ENCODE data around the gene ACTMAP. TPM values are rescaled to one million over a fixed set of nuclear protein-coding genes. Genes with fewer than 3 reads are reported as not detected.

The ACTMAP gene
- total and polyA plus RNA-seq, 4 donors, result 5.3 to 27.7 (median 15.3) TPM

DNA sequence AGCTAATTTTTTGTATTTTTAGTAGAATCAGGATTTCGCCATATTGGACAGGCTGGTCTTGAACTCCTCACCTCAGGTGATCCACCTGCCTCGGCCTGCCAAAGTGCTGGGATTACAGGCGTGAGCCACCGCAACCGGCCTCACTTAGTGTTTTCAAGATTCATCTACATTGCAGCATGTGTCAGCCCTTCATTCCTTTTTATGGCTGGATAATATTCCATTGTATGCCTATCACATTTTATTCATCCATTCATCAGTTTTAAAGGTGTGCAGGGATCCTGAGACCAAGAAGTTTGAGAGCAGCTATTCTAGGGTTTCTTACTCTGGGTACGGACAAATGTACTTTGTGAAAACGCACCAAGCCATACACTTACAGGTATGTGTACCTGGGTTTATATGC lies 42.7 kb downstream of the ACTMAP start:
- DNase-seq, result no peak
- H3K4me1 ChIP-seq (ENCODE audit: control insufficient read depth in 5 of 5, insufficient read depth in 5 of 5, low read length in 5 of 5), result peaks cover 0 to 2% (median 0%) of the 10 kb centered on the region in 5 donors
- H3K4me3 ChIP-seq, result no peak overlapping the region
- H3K9ac ChIP-seq (ENCODE audit: insufficient read depth in 1 of 2, low read length in 2 of 2), result no peak overlapping the region
- WGBS, 2 donors, result 97 to 99% methylated on average over 7 of the region's 7 CpGs
- no peak for ATAC-seq (ENCODE audit: insufficient read depth, low FRiP score)
- peaks cover 9 to 32% (median 25%) of the 10 kb centered on the region in 4 donors for H3K36me3 ChIP-seq (ENCODE audit: control insufficient read depth in 4 of 4, insufficient read depth in 4 of 4, low read length in 4 of 4)
- no peak overlapping the region for H3K27ac ChIP-seq (ENCODE audit: low read depth in 1 of 2, low read length in 1 of 2)
- H3K27me3 ChIP-seq (ENCODE audit: control insufficient read depth in 3 of 3, insufficient read depth in 3 of 3, low read length in 2 of 3), result no peaks in the 10 kb centered on the region
- TF ChIP-seq, protein P1, sequence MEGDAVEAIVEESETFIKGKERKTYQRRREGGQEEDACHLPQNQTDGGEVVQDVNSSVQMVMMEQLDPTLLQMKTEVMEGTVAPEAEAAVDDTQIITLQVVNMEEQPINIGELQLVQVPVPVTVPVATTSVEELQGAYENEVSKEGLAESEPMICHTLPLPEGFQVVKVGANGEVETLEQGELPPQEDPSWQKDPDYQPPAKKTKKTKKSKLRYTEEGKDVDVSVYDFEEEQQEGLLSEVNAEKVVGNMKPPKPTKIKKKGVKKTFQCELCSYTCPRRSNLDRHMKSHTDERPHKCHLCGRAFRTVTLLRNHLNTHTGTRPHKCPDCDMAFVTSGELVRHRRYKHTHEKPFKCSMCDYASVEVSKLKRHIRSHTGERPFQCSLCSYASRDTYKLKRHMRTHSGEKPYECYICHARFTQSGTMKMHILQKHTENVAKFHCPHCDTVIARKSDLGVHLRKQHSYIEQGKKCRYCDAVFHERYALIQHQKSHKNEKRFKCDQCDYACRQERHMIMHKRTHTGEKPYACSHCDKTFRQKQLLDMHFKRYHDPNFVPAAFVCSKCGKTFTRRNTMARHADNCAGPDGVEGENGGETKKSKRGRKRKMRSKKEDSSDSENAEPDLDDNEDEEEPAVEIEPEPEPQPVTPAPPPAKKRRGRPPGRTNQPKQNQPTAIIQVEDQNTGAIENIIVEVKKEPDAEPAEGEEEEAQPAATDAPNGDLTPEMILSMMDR (IDR thresholded peaks at IDR 0.05; ENCODE audit: control extremely low read depth, extremely low read depth), result no peak
- no peaks in the 10 kb centered on the region for H3K9me3 ChIP-seq (ENCODE audit: control insufficient read depth in 4 of 4, insufficient read depth in 3 of 4, low read length in 3 of 4)

DNA sequence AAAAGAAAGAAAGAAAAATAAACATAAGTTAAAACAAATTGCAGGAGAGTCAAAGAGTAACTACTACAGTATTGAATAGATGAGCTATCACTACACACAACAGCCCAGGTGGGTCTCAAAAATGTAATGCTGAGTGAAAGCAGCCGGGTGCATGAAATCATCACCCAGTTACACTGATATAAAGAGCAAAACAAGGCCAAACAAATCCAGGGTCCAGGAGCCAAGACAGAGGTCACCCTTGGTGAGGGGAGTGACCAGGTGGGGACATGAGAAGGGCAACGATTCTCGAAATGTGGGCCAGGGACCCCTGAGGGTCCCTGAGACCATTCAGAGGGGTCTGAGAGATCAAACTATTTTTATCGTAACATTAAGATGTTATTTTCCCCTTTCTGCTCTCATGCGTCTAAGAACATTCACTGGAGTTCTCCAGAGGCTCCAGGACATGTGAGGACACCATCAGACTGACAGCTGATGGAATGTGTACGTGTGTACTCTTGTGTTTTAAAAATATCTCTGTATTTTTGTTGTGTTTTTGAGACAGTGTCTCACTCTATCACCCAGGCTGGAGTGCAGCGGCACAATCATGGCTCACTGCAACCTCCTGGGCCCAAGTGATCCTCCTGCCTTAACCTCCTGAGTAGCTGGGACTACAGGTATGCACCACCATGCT lies 44.2 kb downstream of the ACTMAP start:
- Histone ChIP-seq H3K4me1 (ENCODE audit: control insufficient read depth in 5 of 5, insufficient read depth in 5 of 5, low read length in 5 of 5) (peaks cover 0 to 2% (median 0%) of the 10 kb centered on the region in 5 donors), H3K4me3 (no peak overlapping the region), H3K27me3 (ENCODE audit: control insufficient read depth in 3 of 3, insufficient read depth in 3 of 3, low read length in 2 of 3) (no peaks in the 10 kb centered on the region), H3K9ac (ENCODE audit: insufficient read depth in 1 of 2, low read length in 2 of 2) (no peak overlapping the region), H3K36me3 (ENCODE audit: control insufficient read depth in 4 of 4, insufficient read depth in 4 of 4, low read length in 4 of 4) (peaks cover 13 to 44% (median 29%) of the 10 kb centered on the region in 4 donors), H3K9me3 (ENCODE audit: control insufficient read depth in 4 of 4, insufficient read depth in 3 of 4, low read length in 3 of 4) (no peaks in the 10 kb centered on the region), H3K27ac (ENCODE audit: low read depth in 1 of 2, low read length in 1 of 2) (no peak overlapping the region)
- DNase-seq, result no peak
- WGBS, 2 donors, result 91 to 97% methylated on average over 7 of the region's 7 CpGs
- TF ChIP-seq, protein P1 (IDR thresholded peaks at IDR 0.05; ENCODE audit: control extremely low read depth, extremely low read depth), result no peak
- ATAC-seq (ENCODE audit: insufficient read depth, low FRiP score), result no peak

DNA sequence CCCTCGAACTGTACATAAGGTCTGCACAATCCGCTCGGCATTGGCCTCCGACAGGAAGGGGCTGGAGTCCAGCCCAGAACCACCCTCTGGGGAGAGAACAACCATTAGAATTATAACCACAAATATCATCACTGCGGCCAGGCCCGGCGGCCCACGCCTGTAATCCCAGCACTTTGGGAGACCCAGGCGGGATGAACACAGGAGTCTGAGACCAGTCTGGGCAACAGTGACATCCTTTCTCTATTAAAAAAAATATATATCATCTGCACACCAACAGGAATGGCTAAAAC lies 45.0 kb downstream of the ACTMAP start:
- DNase-seq (no peak), ATAC-seq (ENCODE audit: insufficient read depth, low FRiP score) (no peak)
- peaks cover 14 to 44% (median 29%) of the 10 kb centered on the region in 4 donors for H3K36me3 ChIP-seq (ENCODE audit: control insufficient read depth in 4 of 4, insufficient read depth in 4 of 4, low read length in 4 of 4)

More for the DNA sequence above, 45.0 kb downstream of the ACTMAP start:
- Histone ChIP-seq H3K4me3 (no peak overlapping the region), H3K9ac (ENCODE audit: insufficient read depth in 1 of 2, low read length in 2 of 2) (no peak overlapping the region), H3K27me3 (ENCODE audit: control insufficient read depth in 3 of 3, insufficient read depth in 3 of 3, low read length in 2 of 3) (no peaks in the 10 kb centered on the region), H3K4me1 (ENCODE audit: control insufficient read depth in 5 of 5, insufficient read depth in 5 of 5, low read length in 5 of 5) (peaks cover 0 to 2% (median 0%) of the 10 kb centered on the region in 5 donors), H3K27ac (ENCODE audit: low read depth in 1 of 2, low read length in 1 of 2) (peak overlapping the region in 1 of 2 donors; percentile 41), H3K9me3 (ENCODE audit: control insufficient read depth in 4 of 4, insufficient read depth in 3 of 4, low read length in 3 of 4) (no peaks in the 10 kb centered on the region)
- 94% methylated on average over 9 of the region's 9 CpGs for WGBS, 2 donors
- TF ChIP-seq, protein P1 (IDR thresholded peaks at IDR 0.05; ENCODE audit: control extremely low read depth, extremely low read depth), result no peak
